Purkinje cell (primary cell): ENCODE results near the gene DCPS. TPM values are rescaled to one million over a fixed set of nuclear protein-coding genes. Genes with fewer than 3 reads are reported as not detected.

Experiments
- polyA plus RNA-seq: library from polyadenylated mRNA; unstranded; fragments of >200 nt; fragmentation: Nextera tagmentation; gene quantifications from 2 replicates; pipeline ENCODE4 v1.2.1, GENCODE V29; 2014

The DCPS gene
- polyA plus RNA-seq = 2.2 and 7.1 TPM in 2 replicates

DNA sequence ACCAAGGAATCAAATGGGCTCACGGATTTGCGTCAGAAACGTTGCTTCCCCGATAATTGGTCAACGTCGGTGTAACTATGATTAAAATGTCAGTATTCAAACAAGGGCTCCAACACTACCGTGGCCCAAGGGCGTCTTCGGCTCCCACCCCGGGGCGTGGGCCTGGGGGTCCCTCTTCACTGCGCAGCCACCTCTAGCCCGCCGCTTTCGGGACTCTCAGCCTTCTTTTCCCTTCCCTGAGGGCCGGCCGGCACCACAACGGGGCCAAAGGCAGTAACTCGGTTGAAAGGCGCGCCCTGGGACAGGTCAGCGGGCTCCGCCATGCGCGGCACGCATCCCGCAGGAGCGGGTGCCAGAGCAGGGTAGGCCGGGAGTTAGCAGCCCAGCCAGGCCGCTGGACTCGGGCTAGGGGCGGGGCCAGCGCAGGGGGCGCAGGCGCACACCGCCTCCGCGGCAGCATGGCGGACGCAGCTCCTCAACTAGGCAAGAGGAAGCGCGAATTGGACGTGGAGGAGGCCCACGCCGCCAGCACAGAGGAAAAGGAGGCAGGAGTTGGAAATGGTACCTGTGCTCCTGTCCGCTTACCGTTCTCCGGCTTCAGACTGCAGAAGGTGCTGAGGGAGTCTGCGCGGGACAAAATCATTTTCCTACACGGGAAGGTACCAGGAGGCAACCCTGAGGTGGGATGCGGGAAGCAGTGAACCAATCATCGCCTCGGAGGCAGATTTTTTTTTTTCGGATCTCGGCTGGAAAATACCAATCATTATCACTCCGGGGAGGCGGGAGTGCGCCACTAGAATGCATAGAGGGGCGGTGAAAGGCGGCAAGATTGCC, at the start of gene DCPS:
Gene DCPS (plus strand): TSS at position 438 of the 834 bp plus-strand sequence. CDS start 21 bp downstream, at position 459.

GRCh38 chr11:126268708-126269579, 34.9 kb upstream of the DCPS start, which contains the start of the genes FOXRED1 and SRPRA:
Gene FOXRED1 (plus strand): TSS chr11:126269154. CDS start chr11:126269207, 53 bp downstream.
Gene SRPRA (minus strand): TSS chr11:126268895. CDS start chr11:126268804, 91 bp downstream.

GRCh38 chr11:126282736-126283591, 20.9 kb upstream of the DCPS start, which contains the start of gene TIRAP:
Gene TIRAP (plus strand): TSS chr11:126283093. CDS start chr11:126290895, 7,802 bp downstream.

GRCh38 chr11:126355324-126355925, 51.6 kb downstream of the DCPS start, which contains the start of gene ST3GAL4:
Gene ST3GAL4 (plus strand): TSS chr11:126355686. CDS start chr11:126406156, 50,470 bp downstream.

Other genes starting within 250 kb of the DCPS start
- 0.55 and 2.4 TPM in 2 replicates for gene CDON, start 241.2 kb upstream of the DCPS start, polyA plus RNA-seq
- 10.3 and 12.9 TPM in 2 replicates for gene RPUSD4, start 92.4 kb upstream of the DCPS start, polyA plus RNA-seq
- gene FAM118B, start 92.3 kb upstream of the DCPS start, polyA plus RNA-seq = 40.1 and 45.3 TPM in 2 replicates
- gene SRPRA, start 35.2 kb upstream of the DCPS start, polyA plus RNA-seq = 48.2 and 48.5 TPM in 2 replicates
- gene FOXRED1, start 34.9 kb upstream of the DCPS start, polyA plus RNA-seq = 19.4 and 23.0 TPM in 2 replicates
- 0.59 and 1.5 TPM in 2 replicates for gene TIRAP, start 21.0 kb upstream of the DCPS start, polyA plus RNA-seq
- 0.38 TPM in 1 of 2 replicates, not detected in the other for gene ST3GAL4, start 51.6 kb downstream of the DCPS start, polyA plus RNA-seq